SK-N-SH (cell line): ENCODE measurements around the gene ZDHHC14. TPM values are rescaled to one million over a fixed set of nuclear protein-coding genes. Genes with fewer than 3 reads are reported as not detected.

ENCODE experiments used
- CTCF ChIA-PET: fragments of 300-600, 350-600 bp; formaldehyde crosslinking; extraction: SDS; loops from one replicate; lab custom pipeline; 2021; lab: Yijun Ruan, JAX
- POLR2A ChIA-PET: fragments of 350-600 bp; sonication (Branson Sonifier 250); formaldehyde crosslinking; extraction: SDS; loops from one replicate; lab custom pipeline; 2020; ENCODE audit warnings: antibody characterized with exemption, inconsistent platforms; lab: Yijun Ruan, JAX
- DNase-seq: peaks from one replicate; pipeline ENCODE4 v3.0.0; 2012
- H2AFZ ChIP-seq: fragments of 200-600 bp; sonication (generic); 2 replicates; pipeline ENCODE4 v1.8.1; 2016; ENCODE audit warnings: antibody characterized with exemption, mild to moderate bottlenecking, low read depth
- H3F3A ChIP-seq: fragments of 200-600 bp; sonication (generic); replicated peaks from 2 replicates; pipeline ENCODE3; 2016; ENCODE audit warnings: antibody characterized with exemption, mild to moderate bottlenecking; ENCODE audit not compliant: insufficient read depth
- H3K27ac ChIP-seq, 2 experiments: fragments of 200-500 bp in 1 of 2; fragments of 200-600 bp in 1 of 2; sonication (Bioruptor generic) in 1 of 2; sonication (generic), shearing (Covaris generic) in 1 of 2; 2 replicates each; pipeline versions ENCODE4 v1.5.1 to v1.6.1; 2014 to 2016; ENCODE audit warnings: low read depth in 2 of 2, inconsistent platforms in 1 of 2, low read length in 1 of 2, mild to moderate bottlenecking in 1 of 2, mixed read lengths in 1 of 2
- H3K27me3 ChIP-seq: fragments of 200-600 bp; sonication (generic), shearing (Covaris generic); 2 replicates; pipeline ENCODE4 v1.6.1; 2016; ENCODE audit warnings: mixed run types; ENCODE audit not compliant: insufficient read depth
- H3K36me3 ChIP-seq, 2 experiments: fragments of 200-500 bp in 1 of 2; fragments of 200-600 bp in 1 of 2; sonication (Bioruptor generic) in 1 of 2; sonication (generic) in 1 of 2; replicated peaks in 1 of 2; 2 replicates each; pipeline versions ENCODE3 to v1.5.1; 2014 to 2016; ENCODE audit warnings: low read length in 1 of 2, mild to moderate bottlenecking in 1 of 2; ENCODE audit not compliant: insufficient read depth in 2 of 2, control insufficient read depth in 1 of 2
- H3K4me1 ChIP-seq, 2 experiments: fragments of 200-500 bp in 1 of 2; fragments of 200-600 bp in 1 of 2; sonication (Bioruptor generic) in 1 of 2; sonication (generic), shearing (Covaris generic) in 1 of 2; 2 replicates each; pipeline versions ENCODE4 v1.5.1 to v1.6.1; 2014 to 2016; ENCODE audit warnings: low read depth in 1 of 2, low read length in 1 of 2, mixed run types in 1 of 2; ENCODE audit not compliant: insufficient read depth in 2 of 2, control insufficient read depth in 1 of 2
- H3K4me2 ChIP-seq: fragments of 200-600 bp; sonication (generic), shearing (Covaris generic); 2 replicates; pipeline ENCODE4 v1.6.1; 2017; ENCODE audit warnings: mixed run types
- H3K4me3 ChIP-seq, 2 experiments: fragments of 200-500 bp in 1 of 2; fragments of 200-600 bp in 1 of 2; sonication (Bioruptor generic) in 1 of 2; sonication (generic), shearing (Covaris generic) in 1 of 2; 2 replicates each; pipeline versions ENCODE4 v1.5.1 to v1.8.1; 2014 to 2016; ENCODE audit warnings: low read depth in 2 of 2, inconsistent platforms in 1 of 2, low read length in 1 of 2, mild to moderate bottlenecking in 1 of 2, mixed read lengths in 1 of 2, moderate library complexity in 1 of 2
- H3K79me2 ChIP-seq: fragments of 200-600 bp; sonication (generic); 2 replicates; pipeline ENCODE4 v1.8.1; 2017; ENCODE audit warnings: mild to moderate bottlenecking; ENCODE audit not compliant: insufficient read depth
- H3K9ac ChIP-seq: fragments of 200-600 bp; sonication (generic); 2 replicates; pipeline ENCODE4 v1.6.1; 2017; ENCODE audit warnings: mixed run types
- H3K9me2 ChIP-seq: fragments of 200-600 bp; sonication (generic); 2 replicates; pipeline ENCODE4 v1.6.1; 2017; ENCODE audit warnings: mixed run types
- H3K9me3 ChIP-seq: fragments of 200-600 bp; sonication (generic); 2 replicates; pipeline ENCODE4 v1.6.1; 2017; ENCODE audit warnings: mixed run types, mild to moderate bottlenecking, moderate library complexity
- H4K20me1 ChIP-seq: fragments of 200-600 bp; sonication (generic); 2 replicates; pipeline ENCODE4 v1.6.1; 2017; ENCODE audit warnings: mild to moderate bottlenecking, mixed run types; ENCODE audit not compliant: insufficient read depth
- EP300 ChIP-seq, 2 experiments: IDR thresholded peaks; 2 replicates each; pipeline versions ENCODE4 v1.4.0 to v1.6.1; 2012; ENCODE audit warnings: borderline replicate concordance in 1 of 2, low read depth in 1 of 2, low read length in 1 of 2
- GABPA ChIP-seq: IDR thresholded peaks from 2 replicates; pipeline ENCODE4 v1.4.0; 2012; ENCODE audit warnings: low read depth, mild to moderate bottlenecking
- GATA2 ChIP-seq: sonication (generic); formaldehyde crosslinking; IDR thresholded peaks from 2 replicates; pipeline ENCODE4 v1.5.0; 2020; ENCODE audit warnings: mild to moderate bottlenecking, missing genetic modification reagents
- IRF3 ChIP-seq: fragments of 150-350 bp; IDR thresholded peaks from 2 replicates; pipeline ENCODE4 v1.6.1; 2016; ENCODE audit warnings: mild to moderate bottlenecking, low read depth, low read length
- JUND ChIP-seq: IDR thresholded peaks from 2 replicates; pipeline ENCODE4 v1.4.0; 2012
- MAX ChIP-seq: IDR thresholded peaks from 2 replicates; pipeline ENCODE4 v1.4.0; 2012; ENCODE audit warnings: low read depth
- MEF2A ChIP-seq: IDR thresholded peaks from 2 replicates; pipeline ENCODE4 v1.4.0; 2012; ENCODE audit warnings: low read depth, borderline replicate concordance
- MXI1 ChIP-seq: IDR thresholded peaks from 2 replicates; pipeline ENCODE4 v1.6.1; 2012; ENCODE audit warnings: mild to moderate bottlenecking, low read depth, low read length, improper control_type of control experiment
- NRF1 ChIP-seq: IDR thresholded peaks from 2 replicates; pipeline ENCODE4 v1.6.1; 2012; ENCODE audit warnings: low read depth, mild to moderate bottlenecking, low read length
- POLR2AphosphoS5 ChIP-seq: IDR thresholded peaks from 2 replicates; pipeline ENCODE4 v1.6.1; 2012; ENCODE audit warnings: low read depth, low read length
- RCOR1 ChIP-seq: fragments of 150-350 bp; IDR thresholded peaks from 2 replicates; pipeline ENCODE4 v1.6.1; 2017; ENCODE audit warnings: antibody characterized with exemption, low read length
- RFX5 ChIP-seq: IDR thresholded peaks from 2 replicates; pipeline ENCODE4 v1.6.1; 2012; ENCODE audit warnings: mild to moderate bottlenecking, improper control_type of control experiment, low read length
- RXRA ChIP-seq: IDR thresholded peaks from 2 replicates; pipeline ENCODE4 v1.4.0; 2012; ENCODE audit warnings: low read depth, mild to moderate bottlenecking, borderline replicate concordance
- SIN3A ChIP-seq: IDR thresholded peaks from 2 replicates; pipeline ENCODE4 v1.6.1; 2012; ENCODE audit warnings: low read depth, mild to moderate bottlenecking, low read length, moderate library complexity, borderline replicate concordance
- SMC3 ChIP-seq: IDR thresholded peaks from 2 replicates; pipeline ENCODE4 v1.6.1; 2012; ENCODE audit warnings: low read depth, low read length, improper control_type of control experiment
- TAF1 ChIP-seq: IDR thresholded peaks from 2 replicates; pipeline ENCODE4 v1.6.1; 2012; ENCODE audit warnings: low read depth, mild to moderate bottlenecking, low read length, moderate library complexity, borderline replicate concordance
- TCF12 ChIP-seq: IDR thresholded peaks from 2 replicates; pipeline ENCODE4 v1.4.0; 2012
- TEAD4 ChIP-seq: IDR thresholded peaks from 2 replicates; pipeline ENCODE4 v1.4.0; 2012; ENCODE audit warnings: mild to moderate bottlenecking, borderline replicate concordance; ENCODE audit not compliant: insufficient read depth
- ZBTB33 ChIP-seq: IDR thresholded peaks from 2 replicates; pipeline ENCODE4 v1.4.0; 2012; ENCODE audit warnings: low read depth, borderline replicate concordance
- WGBS: methylation state at CpG from one replicate; pipeline ENCODE4 v1.1.6; 2017; ENCODE audit warnings: low lambda C conversion rate; 5-methylcytosine and 5-hydroxymethylcytosine counted together
- polyA plus RNA-seq, 3 experiments: library from polyadenylated mRNA; depleted of rRNA; stranded (reverse); fragments of >200 nt; gene quantifications; 2 replicates each; pipeline ENCODE4 v1.2.3, GENCODE V29; 2012

ZDHHC14 gene
- polyA plus RNA-seq, 1 of the 3 experiments (the other 2 are of a cell fraction), result 5.4 TPM

GRCh38 chr6:157513619-157514485 is 132.9 kb downstream of the ZDHHC14 start:
- no peak overlapping the region for H3K9ac ChIP-seq
- peaks cover 4% of the 10 kb centered on the region for H3F3A ChIP-seq
- no peaks in the 10 kb centered on the region for H4K20me1 ChIP-seq
- no peaks in the 10 kb centered on the region for H3K27me3 ChIP-seq
- H3K79me2 ChIP-seq, result no peaks in the 10 kb centered on the region
- H3K4me1 ChIP-seq, result no peaks in the 10 kb centered on the region; a peak in 1 of 4 replicates
- H3K4me2 ChIP-seq, result no peak overlapping the region
- no peak overlapping the region for H2AFZ ChIP-seq
- no peak overlapping the region for H3K4me3 ChIP-seq
- no peak for DNase-seq
- no peaks in the 10 kb centered on the region for H3K9me3 ChIP-seq
- H3K9me2 ChIP-seq, result no peaks in the 10 kb centered on the region
- ChIA-PET POLR2A (no interaction called here), CTCF (interaction anchor here (1.1 kb wide), 1 partner anchor 35 kb away, joined by 3 read pairs; no protein-coding TSS in a partner anchor)
- no peak overlapping the region for H3K27ac ChIP-seq
- WGBS, result 95% methylated on average over 13 of the region's 13 CpGs
- TF ChIP-seq RXRA, result no peak
- TF ChIP-seq RFX5, result no peak
- no peak for TF ChIP-seq MXI1
- TF ChIP-seq TAF1, result no peak
- TF ChIP-seq ZBTB33, result no peak
- TF ChIP-seq JUND, result no peak
- no peak for TF ChIP-seq MEF2A
- no peak for TF ChIP-seq TCF12
- TF ChIP-seq MAX, result no peak
- TF ChIP-seq POLR2AphosphoS5, result no peak
- no peak for TF ChIP-seq NRF1
- TF ChIP-seq EP300 (IDR thresholded peaks at IDR 0.05; ENCODE audit: borderline replicate concordance in 1 of 2, low read depth in 1 of 2, low read length in 1 of 2), result no peak
- no peak for TF ChIP-seq GATA2 (CRISPR knock-in tag)
- TF ChIP-seq GABPA, result no peak
- TF ChIP-seq IRF3, result no peak
- TF ChIP-seq SIN3A, result no peak
- no peak for TF ChIP-seq RCOR1
- no peak for TF ChIP-seq TEAD4
- TF ChIP-seq SMC3, result no peak
- H3K36me3 ChIP-seq, result no peaks in the 10 kb centered on the region
